Activated CD8-positive, alpha-beta memory T cell treated with anti-CD3 and anti-CD28 coated beads for 36 hours (primary cell): ENCODE data around the gene TRAF4. TPM values are rescaled to one million over a fixed set of nuclear protein-coding genes. Genes with fewer than 3 reads are reported as not detected.

Source experiments
- CTCF ChIA-PET: fragments of 350-600 bp; sonication (Branson Sonifier 250); formaldehyde crosslinking; loops from one replicate; lab custom pipeline; 2021; ENCODE audit warnings: antibody characterized with exemption; lab: Charles Lee
- POLR2A ChIA-PET: fragments of 350-600 bp; sonication (Branson Sonifier 250); formaldehyde crosslinking; loops from one replicate; lab custom pipeline; 2021; ENCODE audit warnings: antibody characterized with exemption; lab: Charles Lee
- total RNA-seq, 2 experiments: library from RNA; stranded (reverse); gene quantifications; one replicate each; pipeline ENCODE4 v1.2.3, GENCODE V29; 2021

TRAF4 gene
- total RNA-seq, 2 experiments from 2014 or later = 158 to 159 TPM

- POLR2A ChIA-PET = interaction anchor here (0.6 to 2.2 kb wide), 5 partner anchors 9 to 130 kb away, joined by 3 to 43 read pairs (median 3); partner anchors contain the start of genes RPL23A, SDF2, SUPT6H and TLCD1
- CTCF ChIA-PET = interaction anchor here (1.0 to 1.9 kb wide), 3 partner anchors 8 to 68 kb away, joined by 3 to 8 read pairs (median 7); partner anchors contain the start of genes RPL23A and TLCD1
These were observed 31.6 kb upstream of the TRAF4 start for GRCh38 chr17:28712032-28712704.

- ChIA-PET POLR2A (interaction anchor here (0.6 to 2.2 kb wide), 3 partner anchors 8 to 51 kb away, joined by 3 to 43 read pairs (median 3); partner anchors contain the start of genes RPL23A, SDF2 and SUPT6H), CTCF (interaction anchor here (1.1 kb wide), 1 partner anchor 15 kb away, joined by 3 read pairs; no protein-coding TSS in a partner anchor)
These were observed 31.0 kb upstream of the TRAF4 start for GRCh38 chr17:28712705-28713415.

GRCh38 chr17:28714281-28714680 lies 29.5 kb upstream of the TRAF4 start:
- CTCF ChIA-PET = no interaction called here
- POLR2A ChIA-PET = no interaction called here

- POLR2A ChIA-PET = no interaction called here
- CTCF ChIA-PET = interaction anchor here (2.2 kb wide), 1 partner anchor 12 kb away, joined by 10 read pairs; no protein-coding TSS in a partner anchor
These were observed 28.6 kb upstream of the TRAF4 start for GRCh38 chr17:28715217-28715616.

- ChIA-PET CTCF (interaction anchor here (0.5 to 2.2 kb wide), 2 partner anchors 10 to 1053 kb away, joined by 3 to 10 read pairs; no protein-coding TSS in a partner anchor), POLR2A (no interaction called here)
These were observed 26.9 kb upstream of the TRAF4 start for GRCh38 chr17:28716740-28717577.

- ChIA-PET CTCF (no interaction called here), POLR2A (no interaction called here)
These were observed 26.1 kb upstream of the TRAF4 start, which contains the start of gene RAB34 for GRCh38 chr17:28717578-28718332. Gene RAB34 (minus strand): TSS chr17:28717868. CDS start chr17:28717266, 602 bp downstream.

- ChIA-PET CTCF (interaction anchor here (1.0 to 1.5 kb wide), 2 partner anchors 10 to 231 kb away, joined by 3 to 8 read pairs; partner anchors contain the start of gene NEK8), POLR2A (no interaction called here)
These were observed 25.3 kb upstream of the TRAF4 start for GRCh38 chr17:28718333-28719020.

- CTCF ChIA-PET = interaction anchor here (0.8 to 1.5 kb wide), 4 partner anchors 8 to 230 kb away, joined by 3 to 8 read pairs (median 6); partner anchors contain the start of genes NEK8 and PROCA1
- POLR2A ChIA-PET = interaction anchor here (0.5 to 4.2 kb wide), 10 partner anchors 7 to 422 kb away, joined by 3 to 43 read pairs (median 8); partner anchors contain the start of genes NEK8, PHF12, PROCA1 and SDF2
These were observed 24.8 kb upstream of the TRAF4 start for GRCh38 chr17:28719021-28719433.

GRCh38 chr17:28720247-28720996 lies 23.4 kb upstream of the TRAF4 start:
- POLR2A ChIA-PET = interaction anchor here (0.8 to 4.2 kb wide), 11 partner anchors 8 to 420 kb away, joined by 3 to 43 read pairs (median 8); partner anchors contain the start of genes NEK8, PHF12, PIGS and POLDIP2
- CTCF ChIA-PET = interaction anchor here (0.6 to 1.7 kb wide), 6 partner anchors 8 to 103 kb away, joined by 3 to 8 read pairs (median 3); partner anchors contain the start of genes BLTP2, NEK8 and PROCA1

- POLR2A ChIA-PET = interaction anchor here (0.7 to 4.2 kb wide), 6 partner anchors 7 to 420 kb away, joined by 3 to 43 read pairs (median 10); partner anchors contain the start of genes NEK8 and PROCA1
- CTCF ChIA-PET = interaction anchor here (1.0 to 1.7 kb wide), 3 partner anchors 11 to 427 kb away, joined by 3 read pairs; partner anchors contain the start of gene BLTP2
These were observed 22.8 kb upstream of the TRAF4 start for GRCh38 chr17:28720997-28721329.

- ChIA-PET CTCF (no interaction called here), POLR2A (interaction anchor here (0.6 to 4.2 kb wide), 2 partner anchors 11 to 1113 kb away, joined by 4 to 43 read pairs; partner anchors contain the start of gene PROCA1)
These were observed 21.2 kb upstream of the TRAF4 start for GRCh38 chr17:28722417-28723158.

GRCh38 chr17:28723159-28723835 lies 20.5 kb upstream of the TRAF4 start:
- POLR2A ChIA-PET = interaction anchor here (4.2 kb wide), 1 partner anchor 12 kb away, joined by 43 read pairs; the partner anchor contains the start of gene PROCA1

GRCh38 chr17:28723836-28724499 lies 19.8 kb upstream of the TRAF4 start:
- ChIA-PET POLR2A (interaction anchor here (5.9 kb wide), 1 partner anchor 24 kb away, joined by 102 read pairs; the partner anchor contains the start of gene TRAF4), CTCF (interaction anchor here (9.4 kb wide), 1 partner anchor 23 kb away, joined by 286 read pairs; the partner anchor contains the start of gene TRAF4)

More at GRCh38 chr17:28723159-28723835, 20.5 kb upstream of the TRAF4 start:
- CTCF ChIA-PET = no interaction called here
